HG03045 (cell line): ENCODE data around the gene GOLGA6A.
"Not testable (repeated sequence)": the region's sequence is repeated elsewhere in the genome, so short reads cannot be mapped to it uniquely, and the experiment has no call there.

Experiments
- ATAC-seq: cut with Tn5 transposase; IDR thresholded peaks from one replicate; pipeline ENCODE4 v1.9.1; 2021; ENCODE audit warnings: mild to moderate bottlenecking, moderate library complexity; ENCODE audit not compliant: unreplicated experiment

GOLGA6A gene, protein sequence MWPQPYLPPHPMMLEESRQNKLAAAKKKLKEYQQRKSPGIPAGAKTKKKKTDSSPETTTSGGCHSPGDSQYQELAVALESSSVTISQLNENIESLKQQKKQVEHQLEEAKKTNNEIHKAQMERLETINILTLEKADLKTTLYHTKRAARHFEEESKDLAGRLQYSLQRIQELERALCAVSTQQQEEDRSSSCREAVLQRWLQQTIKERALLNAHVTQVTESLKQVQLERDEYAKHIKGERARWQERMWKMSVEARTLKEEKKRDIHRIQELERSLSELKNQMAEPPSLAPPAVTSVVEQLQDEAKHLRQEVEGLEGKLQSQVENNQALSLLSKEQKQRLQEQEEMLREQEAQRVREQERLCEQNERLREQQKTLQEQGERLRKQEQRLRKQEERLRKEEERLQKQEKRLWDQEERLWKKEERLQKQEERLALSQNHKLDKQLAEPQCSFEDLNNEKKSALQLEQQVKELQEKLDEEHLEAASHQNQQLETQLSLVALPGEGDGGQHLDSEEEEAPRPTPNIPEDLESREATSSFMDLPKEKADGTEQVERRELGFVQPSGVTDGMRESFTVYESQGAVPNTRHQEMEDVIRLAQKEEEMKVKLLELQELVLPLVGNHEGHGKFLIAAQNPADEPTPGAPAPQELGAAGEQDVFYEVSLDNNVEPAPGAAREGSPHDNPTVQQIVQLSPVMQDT

DNA sequence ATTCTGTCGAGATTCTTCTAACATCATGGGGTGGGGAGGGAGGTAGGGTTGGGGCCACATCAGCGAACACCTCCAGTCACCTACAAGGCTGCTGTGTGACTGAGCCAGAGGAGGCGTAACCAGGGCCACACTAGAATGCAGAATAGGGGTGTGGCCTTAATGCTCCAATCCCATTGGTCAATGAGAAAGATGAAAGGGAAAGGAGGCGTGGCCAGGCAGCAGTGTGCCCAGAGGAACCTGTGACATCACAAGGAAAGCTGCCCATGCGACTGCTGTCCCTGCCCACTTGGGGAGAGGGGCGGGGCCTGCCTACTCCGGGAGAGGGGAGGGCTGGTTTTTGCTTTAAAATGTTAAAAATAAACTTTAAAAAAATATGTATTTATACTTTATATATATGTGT, at the start of gene GOLGA6A:
GOLGA6A (minus strand) TSS at position 101 of the 400 bp plus-strand sequence; CDS start at position 60, 41 bp downstream.
- not testable (repeated sequence) for ATAC-seq

DNA sequence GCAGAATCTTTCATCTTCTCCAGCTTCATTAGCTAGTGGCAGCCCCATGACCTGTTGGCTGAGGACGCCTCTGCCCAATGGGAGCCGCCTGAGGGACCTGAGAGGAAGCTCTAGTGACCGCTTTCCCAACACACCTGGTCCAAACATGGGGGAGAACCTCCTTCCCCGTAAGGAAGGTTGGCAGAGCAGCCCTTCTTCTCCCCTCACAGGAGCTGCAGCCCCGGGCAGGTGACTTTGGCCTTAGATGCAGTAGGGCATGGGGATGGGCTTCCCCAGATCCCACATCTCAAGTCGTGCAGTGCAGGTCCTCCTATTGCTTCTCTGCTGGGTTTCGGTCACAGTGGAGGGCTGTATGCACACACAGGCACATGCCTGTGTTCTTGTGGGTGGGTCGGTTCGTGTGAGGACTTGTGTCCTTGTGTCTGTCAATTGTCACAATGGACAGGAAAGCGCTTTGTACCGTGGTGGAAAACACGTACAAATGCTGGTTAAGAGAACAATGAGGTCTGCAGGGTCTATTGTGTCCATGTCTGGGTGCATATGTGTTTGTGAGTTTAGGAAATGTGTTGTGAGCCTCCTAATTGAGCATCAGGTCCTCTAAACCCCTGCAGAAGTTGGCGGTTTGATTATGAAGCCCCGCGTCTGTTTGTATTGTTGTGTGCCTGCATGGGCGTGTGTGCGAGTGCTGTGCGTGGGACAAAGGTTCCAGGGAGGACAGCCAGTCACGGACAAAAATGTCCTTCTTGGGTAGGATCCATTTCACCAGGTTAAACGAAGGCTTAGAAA, 49.5 kb upstream of the GOLGA6A start:
- no peak for ATAC-seq

DNA sequence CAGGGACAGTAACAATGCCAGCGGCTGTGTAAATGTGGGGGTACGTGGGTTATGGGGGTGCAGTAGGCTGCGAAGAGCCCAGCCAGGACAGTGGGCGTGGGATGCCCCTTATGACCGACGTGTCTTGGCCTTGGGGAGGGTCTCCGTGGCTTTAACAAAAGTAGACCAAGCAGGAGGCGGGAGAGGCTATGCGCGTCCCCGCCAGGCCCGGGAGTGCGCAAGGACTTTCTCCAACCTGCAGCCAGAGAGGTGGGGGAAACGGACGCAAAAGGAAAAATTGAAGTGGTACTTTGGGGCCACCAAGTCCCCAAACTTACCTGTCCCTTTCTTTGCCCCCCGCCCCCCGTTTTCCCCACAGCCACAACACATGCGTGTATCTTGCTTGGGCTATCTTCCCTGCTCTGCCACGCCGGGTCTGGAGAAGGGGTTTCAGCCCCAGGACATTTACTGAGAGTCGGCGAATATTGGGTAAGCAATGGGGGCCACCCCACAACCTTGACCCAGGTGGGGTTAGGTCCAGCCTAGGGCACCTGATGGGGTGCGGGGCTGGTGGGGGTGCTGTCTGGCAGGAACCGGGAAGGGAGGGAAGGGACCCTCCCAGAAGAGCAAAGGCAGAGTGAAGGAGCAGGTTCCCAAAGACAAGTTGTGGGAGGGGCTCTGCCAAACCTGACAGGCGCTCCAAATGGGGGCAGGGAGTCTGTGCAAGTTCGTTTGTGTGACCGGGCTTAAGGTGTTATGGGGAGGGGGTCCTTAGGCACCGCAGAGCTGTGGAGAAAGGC, 48.7 kb upstream of the GOLGA6A start:
- ATAC-seq, result no peak

DNA sequence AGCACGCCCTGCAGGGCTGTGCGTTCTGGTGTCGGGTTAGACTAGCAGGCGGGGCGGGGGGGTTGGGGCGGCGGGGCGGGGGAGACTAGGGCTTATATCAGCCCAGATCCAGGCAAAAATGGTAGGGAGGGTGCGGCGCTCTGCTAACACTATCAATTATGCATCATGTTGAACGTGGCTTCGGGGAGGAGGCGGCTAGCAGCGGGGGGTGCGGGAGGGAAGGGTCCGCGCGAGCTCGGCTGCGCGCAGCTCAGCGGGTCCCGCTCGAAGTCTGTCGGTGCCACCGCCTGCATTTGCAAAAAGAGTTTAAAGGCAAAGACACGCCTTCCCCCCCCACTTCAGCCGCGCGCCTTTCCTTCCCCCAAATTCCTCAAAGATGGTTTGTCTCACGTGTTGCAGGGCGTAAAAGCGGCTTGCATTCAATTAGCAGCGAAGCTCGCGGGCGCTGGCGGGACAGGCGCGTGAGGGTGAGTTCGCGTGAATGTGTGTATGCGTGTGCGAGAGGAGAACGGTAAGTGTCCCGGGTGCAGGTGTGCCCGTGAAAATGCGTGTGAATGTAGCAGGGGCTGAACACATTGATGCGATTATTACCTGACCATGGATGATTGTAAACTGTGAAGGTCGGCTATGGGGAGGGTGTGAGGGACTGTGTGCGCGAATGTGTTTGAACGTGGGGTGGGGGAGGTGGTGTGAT, 48.0 kb upstream of the GOLGA6A start, which contains the start of gene ISLR2:
ISLR2 (plus strand) TSS at position 432 of the 694 bp plus-strand sequence. CDS start 2,169 bp downstream, outside the sequence.
- ATAC-seq, result no peak

DNA sequence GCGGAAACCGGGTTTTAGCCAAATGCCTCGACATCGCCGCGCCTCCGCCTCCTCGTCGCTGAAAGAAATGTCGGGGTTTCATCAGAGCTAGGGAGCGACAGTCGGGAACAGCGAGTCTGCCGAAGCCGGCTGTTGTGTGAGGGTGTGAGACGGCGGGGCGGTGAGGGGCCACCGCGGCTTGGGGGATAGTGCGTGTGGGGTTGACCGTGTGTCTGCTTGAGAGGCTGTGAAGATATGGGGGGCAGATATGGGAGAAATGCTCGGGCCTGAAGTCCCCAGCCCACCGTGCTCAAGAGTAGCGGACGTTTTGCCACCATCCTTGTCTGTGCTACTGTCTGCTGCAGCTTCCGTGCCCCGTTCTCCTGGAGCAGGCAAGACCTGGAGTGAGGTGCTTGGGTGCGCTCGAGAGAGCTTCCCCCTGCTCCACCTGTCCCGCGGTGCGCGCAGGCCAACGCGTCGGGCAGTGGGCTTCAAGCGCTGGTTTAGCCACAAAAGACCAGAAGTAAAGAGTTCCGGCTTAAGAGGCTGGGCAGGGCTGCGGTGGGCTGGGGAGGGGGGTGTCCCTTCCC, 47.3 kb upstream of the GOLGA6A start:
- ATAC-seq, result no peak

DNA sequence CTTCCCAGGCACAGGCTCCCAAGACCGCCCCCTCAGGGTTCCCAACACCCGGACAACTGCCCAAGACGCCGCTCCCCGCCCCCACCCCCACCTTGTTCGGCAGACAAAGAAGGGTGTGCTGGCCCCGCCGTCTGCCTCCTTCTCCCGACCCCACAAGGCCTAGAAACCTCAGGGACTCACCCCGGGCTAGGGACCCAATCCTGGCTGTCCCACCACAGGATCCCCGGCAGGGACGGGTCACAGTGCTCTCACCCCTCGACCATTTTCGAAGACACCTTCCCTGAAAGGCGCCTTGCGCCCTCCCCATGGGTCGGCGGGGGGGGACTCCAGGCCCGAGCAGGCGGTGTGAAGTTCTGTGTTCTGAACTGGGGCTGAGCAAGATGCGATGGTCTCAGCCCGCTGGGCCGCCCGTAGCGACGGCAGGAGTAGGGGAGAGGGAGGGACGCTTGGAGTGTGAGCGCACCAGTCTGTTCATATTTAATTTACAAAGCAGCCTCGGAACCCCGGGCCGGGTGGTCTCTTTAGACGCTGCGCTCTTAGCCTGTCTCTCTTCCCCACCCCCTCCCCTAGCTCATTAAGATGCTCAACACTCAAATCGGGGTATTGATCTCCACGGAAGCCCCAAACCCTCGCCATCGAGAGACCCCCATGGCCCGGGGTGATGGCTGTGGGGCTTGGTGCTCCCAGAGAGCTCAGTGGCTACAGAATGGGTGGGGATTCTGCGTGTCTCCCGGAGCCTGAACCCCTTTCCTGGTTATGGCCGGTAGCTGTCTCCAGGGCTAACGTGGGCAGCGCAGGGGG, 46.6 kb upstream of the GOLGA6A start:
- no peak for ATAC-seq

DNA sequence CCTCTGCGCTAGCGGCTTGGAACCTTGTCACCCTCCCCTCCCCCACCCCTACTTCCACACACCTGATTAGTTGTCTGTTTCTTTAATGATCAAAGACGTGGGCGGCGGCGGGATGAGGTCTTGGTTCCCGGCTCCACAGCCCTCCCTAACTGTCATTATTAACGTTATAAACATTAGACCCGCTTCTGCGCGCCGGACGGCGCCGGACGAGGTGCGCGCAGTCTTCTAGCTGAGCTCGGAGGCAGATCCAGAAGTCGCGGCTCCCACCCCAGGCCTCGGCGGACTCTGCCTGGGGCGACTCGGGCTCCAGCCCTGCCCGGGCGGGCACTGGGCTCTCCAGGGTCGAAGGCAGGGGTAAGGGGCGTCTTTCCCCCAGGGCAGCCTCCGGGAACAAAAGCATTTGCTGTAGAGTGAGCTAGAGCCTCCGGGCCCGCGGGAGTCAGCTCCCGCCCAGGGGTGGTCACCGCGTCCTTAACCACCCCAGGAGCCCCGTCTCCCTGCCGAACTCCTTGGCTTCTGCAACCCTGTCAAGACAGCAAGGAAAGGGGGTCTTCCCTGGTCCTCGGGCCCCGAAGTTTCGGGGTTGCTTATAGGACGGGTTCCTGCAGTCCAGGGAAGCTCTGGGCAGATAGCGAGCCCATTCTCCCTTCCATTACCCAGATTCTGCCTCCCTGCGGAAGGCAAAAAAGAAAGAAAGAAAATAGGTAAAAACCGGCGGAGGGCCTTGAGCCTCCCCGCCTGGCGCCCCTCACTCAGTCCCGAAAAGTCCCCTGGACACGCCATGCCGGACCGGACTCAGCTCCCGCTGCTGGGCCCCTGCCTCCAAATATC, 45.8 kb upstream of the GOLGA6A start:
- no peak for ATAC-seq

DNA sequence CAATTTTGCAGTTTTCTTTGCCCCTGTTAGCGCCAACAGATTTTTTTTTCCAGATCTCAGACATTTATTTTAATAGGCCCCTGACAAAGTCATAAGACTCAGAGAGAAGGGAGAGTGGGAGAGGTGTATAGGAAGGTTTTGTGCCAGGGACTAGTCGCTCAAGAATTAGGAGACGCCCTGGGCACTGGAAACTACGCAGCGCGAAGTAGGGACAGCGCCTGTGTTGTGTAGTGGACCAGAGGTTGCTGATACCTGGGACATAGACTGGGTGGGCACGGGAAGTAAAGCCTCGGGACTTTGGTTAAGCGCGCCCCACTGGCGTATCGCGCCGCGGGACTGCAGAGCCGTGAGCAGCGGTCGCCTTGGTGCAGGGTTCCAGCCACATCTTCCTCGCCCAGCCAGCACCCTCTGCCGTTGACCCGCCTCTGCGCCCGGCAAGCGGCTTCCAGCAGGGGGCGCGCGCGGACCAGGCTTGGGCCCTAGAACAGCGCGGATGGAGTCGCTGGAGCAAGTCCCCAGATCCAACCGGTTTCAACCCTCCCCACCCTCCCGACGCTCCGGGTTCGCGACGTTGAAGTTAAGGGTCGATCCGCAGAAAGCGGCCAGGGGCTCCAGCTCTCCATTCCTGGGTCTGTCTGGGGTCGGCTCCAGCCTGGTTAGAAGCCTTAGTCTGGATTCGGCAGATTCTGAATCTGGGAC, 45.1 kb upstream of the GOLGA6A start:
- no peak for ATAC-seq

DNA sequence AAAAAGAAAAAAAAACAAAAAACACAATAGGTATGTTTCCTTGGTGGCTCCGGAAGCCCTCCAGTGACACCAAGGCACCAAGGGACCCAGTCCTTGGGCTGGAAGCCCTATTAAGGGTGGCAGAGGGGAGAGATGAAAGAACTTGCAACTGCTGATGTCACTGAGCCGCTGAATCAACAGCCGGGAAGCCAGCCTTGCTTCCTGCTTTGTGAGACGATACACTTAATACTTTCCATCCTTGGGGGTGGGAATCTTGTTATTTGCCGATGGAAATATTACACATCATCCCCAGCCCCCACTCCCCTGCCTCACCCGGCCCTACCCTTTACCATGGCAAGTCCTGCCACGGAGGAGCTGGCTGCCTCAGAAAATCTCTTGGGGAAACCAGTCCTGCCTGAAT, 42.4 kb upstream of the GOLGA6A start:
- no peak for ATAC-seq

DNA sequence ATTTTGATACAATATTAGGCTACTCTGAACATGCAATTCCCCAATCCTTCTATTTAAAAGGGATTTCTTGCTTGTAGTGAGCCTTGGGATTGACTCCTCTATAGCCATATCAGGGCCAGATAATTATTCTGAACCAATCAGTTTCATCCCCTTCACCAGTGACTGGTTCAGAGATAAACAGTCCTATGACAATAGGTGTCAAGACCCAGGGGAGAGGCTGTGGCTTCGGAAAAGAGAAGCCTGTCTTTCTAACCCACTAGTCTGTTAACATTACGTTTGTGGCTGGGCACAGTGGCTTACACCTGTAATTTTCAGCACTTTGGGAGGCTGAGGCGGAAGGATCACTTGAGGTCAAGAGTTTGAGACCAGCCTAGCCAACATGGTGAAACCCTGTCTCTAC, 41.8 kb upstream of the GOLGA6A start:
- no peak for ATAC-seq

DNA sequence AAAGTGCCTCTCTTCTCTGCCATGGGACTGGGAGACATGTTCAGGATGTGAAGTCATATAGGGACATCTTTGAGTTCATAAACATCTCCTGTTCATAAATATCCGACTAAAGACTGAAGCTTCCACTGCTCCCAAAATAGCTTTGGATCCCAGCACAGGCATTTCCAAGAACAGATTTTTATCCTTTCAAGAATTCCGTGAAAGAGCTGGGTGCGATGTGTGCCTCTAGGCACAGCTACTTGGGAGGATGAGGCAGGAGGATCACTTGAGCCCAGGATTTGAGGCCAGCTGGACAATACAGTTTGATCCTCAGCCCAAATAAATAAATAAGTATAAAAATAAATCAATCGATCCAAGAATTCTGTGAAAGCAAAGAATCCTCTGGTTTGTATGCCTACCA, 41.3 kb upstream of the GOLGA6A start:
- no peak for ATAC-seq

DNA sequence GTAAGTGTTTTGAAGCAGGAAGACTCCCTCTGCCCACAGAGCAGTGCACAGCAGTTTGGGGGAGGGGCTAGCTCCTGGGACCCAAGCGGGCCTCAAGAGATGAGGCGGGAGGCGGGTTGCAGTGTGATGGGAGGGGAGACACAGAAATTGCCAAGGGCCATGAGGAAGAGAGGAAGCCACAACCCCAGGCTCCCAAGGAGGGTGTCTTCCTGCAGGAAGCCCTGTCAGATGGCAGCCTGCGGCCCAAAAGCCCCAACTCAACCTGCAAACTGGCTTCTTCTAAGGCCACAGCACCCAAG, 40.7 kb upstream of the GOLGA6A start:
- ATAC-seq, result no peak

DNA sequence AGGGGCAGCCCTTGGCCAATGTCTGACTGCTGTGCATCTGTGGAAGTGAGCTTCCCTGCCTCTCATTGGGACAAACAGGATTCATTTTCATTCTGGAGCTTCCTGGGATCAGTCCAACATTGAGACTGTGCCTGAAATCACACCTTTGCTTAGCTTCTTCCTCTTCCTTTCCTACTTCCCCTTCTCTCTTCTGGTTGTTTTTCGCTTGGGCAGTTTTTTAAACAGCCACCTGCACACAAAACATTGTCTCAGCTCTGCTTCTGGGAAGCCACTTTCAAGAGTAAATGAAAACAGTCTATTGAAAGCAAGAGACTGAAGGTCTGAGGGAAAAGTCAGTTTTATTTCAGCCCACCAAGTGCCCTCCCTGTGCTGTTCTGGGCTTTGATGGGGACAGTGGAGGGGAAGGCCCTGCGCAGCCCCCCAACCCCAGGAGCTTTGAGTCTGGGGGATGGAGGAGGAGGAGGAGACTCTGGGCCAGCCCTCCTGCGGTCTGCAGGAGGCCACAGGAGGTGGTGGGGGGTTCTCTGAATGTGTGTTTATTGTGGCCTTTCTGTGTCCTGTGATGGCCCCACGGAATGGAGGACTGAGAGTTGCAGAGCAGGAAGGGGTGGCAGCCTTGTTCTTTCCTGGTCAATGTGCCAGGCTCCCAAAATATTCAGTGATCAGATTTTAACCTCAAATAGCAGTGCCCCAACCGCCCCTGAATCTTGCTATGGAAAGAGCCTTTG, 40.2 kb upstream of the GOLGA6A start:
- no peak for ATAC-seq

DNA sequence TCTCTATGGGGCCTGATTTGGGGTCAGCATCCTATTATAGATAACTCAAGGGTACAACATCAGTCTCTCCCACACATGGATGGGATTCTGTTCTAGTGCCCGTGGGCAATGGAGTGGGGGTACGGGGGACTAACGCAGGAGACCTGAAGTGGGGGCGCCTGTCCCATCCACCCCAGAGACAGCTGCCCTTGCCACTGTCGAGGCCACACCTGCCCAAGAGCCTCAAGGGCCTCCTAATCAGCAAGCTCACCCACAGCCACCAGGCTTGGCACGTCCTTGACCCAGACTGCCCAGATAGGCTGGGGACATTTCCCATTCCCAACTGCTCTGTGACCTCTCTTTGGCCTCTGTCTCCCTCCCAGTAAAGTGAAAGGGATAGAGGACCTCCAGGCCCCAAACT, 39.5 kb upstream of the GOLGA6A start:
- ATAC-seq, result no peak

DNA sequence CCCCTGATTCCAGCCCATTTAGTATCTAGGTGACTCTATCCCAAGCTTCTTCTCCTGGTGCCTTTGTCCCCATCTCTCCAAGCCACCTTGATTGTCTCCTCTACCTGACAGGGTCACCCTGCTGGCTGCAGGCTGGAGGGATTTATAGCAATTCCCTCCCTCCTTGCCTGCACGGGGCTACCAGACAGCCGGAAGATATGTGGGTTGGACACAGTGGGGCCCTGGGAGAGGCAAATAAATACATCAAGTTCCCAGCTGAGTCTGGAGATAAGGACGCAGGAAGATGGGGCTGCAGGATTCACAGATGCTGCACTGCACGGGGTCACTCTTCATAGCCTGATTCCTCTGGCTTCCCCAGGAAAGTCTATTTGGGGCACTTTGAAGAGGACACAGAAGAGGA, 38.7 kb upstream of the GOLGA6A start:
- ATAC-seq, result no peak

DNA sequence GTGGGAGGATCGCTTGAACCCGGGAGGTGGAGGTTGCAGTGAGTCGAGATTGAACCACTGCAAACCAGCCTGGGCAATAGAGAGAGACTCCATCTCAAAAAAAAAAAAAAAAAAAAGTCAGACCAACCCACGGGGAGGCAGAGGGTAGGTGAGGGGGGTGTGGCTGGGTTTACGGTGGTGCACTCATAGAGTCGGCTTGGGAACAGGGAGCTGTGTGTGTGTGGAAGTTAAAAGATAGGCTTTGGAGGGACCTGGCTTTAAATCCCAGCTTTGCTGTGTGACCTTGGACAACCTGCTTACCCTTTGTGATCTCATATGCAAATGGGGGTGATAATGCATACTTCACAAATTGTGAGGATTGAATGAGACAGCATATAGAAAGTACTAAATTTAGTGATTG, 38.1 kb upstream of the GOLGA6A start:
- ATAC-seq, result no peak

DNA sequence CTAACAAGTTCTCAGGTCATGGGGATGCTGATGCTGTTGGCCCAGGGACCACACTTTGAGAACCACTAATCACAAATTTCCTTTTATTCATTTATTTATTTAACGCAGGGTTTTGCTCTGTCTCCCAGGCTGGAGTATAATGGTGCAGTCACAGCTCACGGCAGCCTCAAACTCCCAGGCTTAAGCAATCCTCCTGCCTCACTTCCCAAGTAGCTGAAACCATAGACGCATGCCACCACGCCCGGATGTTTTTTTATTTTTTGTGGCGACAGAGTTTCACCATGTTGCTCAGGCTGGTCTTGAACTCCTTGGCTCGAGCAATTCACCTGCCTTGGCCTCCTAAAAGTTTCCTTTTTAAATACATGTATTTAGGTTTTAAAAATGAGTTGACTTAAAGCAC, 27.4 kb upstream of the GOLGA6A start:
- ATAC-seq, result no peak
